Upper lobe of left lung (tissue), 6 donors: ENCODE results near the gene GSKIP. TPM values are rescaled to one million over a fixed set of nuclear protein-coding genes. Genes with fewer than 3 reads are reported as not detected.

ENCODE experiments used
- ATAC-seq, 2 donors: fragments of 200-7000 bp; cut with Tn5 transposase; one replicate each; pipeline ENCODE4 v1.9.1; 2022; ENCODE audit warnings: mild to moderate bottlenecking in 2 of 2, moderate library complexity in 2 of 2; ENCODE audit not compliant: low FRiP score in 2 of 2
- DNase-seq, 2 donors: peaks; one replicate each; pipeline ENCODE4 v3.0.0-alpha.2; 2019 to 2020
- H3K27ac ChIP-seq, 4 donors: fragments of 200-600 bp; sonication (generic); one replicate each; pipeline ENCODE4 v1.5.1; 2016 to 2019
- H3K27me3 ChIP-seq, 4 donors: fragments of 200-600 bp; sonication (generic); one replicate each; pipeline ENCODE4 v1.5.1; 2017 to 2019
- H3K36me3 ChIP-seq, 4 donors: fragments of 200-600 bp; sonication (generic); one replicate each; pipeline ENCODE4 v1.5.1; 2016 to 2019
- H3K4me1 ChIP-seq, 4 donors: fragments of 200-600 bp; sonication (generic); one replicate each; pipeline ENCODE4 v1.5.1; 2018 to 2019
- H3K4me3 ChIP-seq, 4 donors: fragments of 200-600 bp; sonication (generic); one replicate each; pipeline ENCODE4 v1.5.1; 2017 to 2019; ENCODE audit warnings: mild to moderate bottlenecking in 2 of 4, moderate library complexity in 1 of 4
- H3K9me3 ChIP-seq, 4 donors: fragments of 200-600 bp; sonication (generic); one replicate each; pipeline ENCODE4 v1.5.1; 2018 to 2019
- EP300 ChIP-seq, 4 donors: sonication (generic); formaldehyde crosslinking; IDR thresholded peaks; one replicate each; pipeline ENCODE4 v1.5.1; 2017; ENCODE audit warnings: antibody characterized with exemption in 4 of 4, control low read depth in 2 of 4
- POLR2A ChIP-seq, 4 donors: fragments of 450-650 bp; IDR thresholded peaks; one replicate each; pipeline ENCODE4 v1.5.1; 2016 to 2017; ENCODE audit warnings: antibody characterized with exemption in 4 of 4, mild to moderate bottlenecking in 2 of 4
- POLR2AphosphoS5 ChIP-seq, 2 donors: sonication (generic); formaldehyde crosslinking; IDR thresholded peaks; one replicate each; pipeline ENCODE4 v1.5.1; 2017; ENCODE audit warnings: antibody characterized with exemption in 2 of 2
- WGBS, 2 donors: methylation state at CpG; one replicate each; pipeline ENCODE4 v1.1.5; 2017 to 2018; 5-methylcytosine and 5-hydroxymethylcytosine counted together
- total RNA-seq, 6 donors: library from RNA; depleted of rRNA in 4 of 6; stranded (reverse); fragments of >200 nt in 4 of 6; gene quantifications; one replicate each; pipeline versions ENCODE4 v1.1.0 to v1.2.1, GENCODE V29; 2016 to 2021
- TF ChIP-seq, protein P1 (sequence below), 6 experiments: fragments of 450-650 bp in 4 of 6; fragments of 200-600 bp in 2 of 6; sonication (generic) in 2 of 6; IDR thresholded peaks; one replicate each; pipeline ENCODE4 v1.5.1; 2016 to 2019; ENCODE audit warnings: antibody characterized with exemption in 6 of 6
- donor health status: DM: no; HTN: no; CAD: no; lungs with moderate emphysema.
- donor health status: DM: no; HTN: yes; CAD: no; lungs with severe emphysema.

The GSKIP gene, protein sequence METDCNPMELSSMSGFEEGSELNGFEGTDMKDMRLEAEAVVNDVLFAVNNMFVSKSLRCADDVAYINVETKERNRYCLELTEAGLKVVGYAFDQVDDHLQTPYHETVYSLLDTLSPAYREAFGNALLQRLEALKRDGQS
- 10 to 100 TPM in 5 of 6 donors, 1 to 10 TPM in 1; 5.4 to 19.6 (median 14.3) TPM for total RNA-seq

DNA sequence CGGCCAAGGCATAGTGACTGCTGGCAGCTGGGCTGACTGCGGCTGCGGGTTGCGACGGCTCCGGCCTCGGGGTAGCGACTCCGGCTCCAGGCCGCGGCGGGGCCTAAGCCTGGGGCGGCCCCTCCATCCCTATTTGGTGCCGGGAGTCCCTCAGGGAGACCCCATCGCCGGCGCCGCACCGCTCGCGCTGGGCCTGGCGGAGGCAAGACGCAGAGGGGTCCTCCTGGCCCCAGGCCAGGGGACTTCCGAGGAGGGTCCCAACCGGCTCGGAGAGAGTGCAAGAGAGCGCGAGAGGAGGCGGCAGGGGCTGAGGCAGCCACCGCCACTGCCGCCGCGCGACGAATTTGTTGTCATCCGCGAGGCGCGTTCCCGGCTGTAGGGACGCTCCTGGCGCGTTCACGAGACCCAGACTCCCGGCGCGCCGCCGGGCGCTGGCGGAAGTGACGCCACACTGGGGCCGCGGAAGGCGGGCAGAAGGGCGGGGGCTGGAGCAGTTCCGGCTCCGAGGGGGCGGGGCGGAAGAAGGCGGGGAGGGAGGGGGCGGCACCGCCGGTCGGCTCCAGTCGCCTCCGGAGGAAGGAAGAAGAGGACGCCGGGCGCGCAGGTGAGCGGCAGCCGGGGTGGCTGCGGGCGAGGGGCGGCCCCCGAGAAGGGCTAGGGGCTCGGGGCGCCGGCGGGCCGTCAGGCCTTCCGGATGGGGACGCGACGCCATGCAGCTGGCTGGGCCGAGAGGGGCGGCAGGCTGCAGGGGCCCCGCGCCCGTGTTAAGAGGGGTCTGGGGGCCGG lies at the start of gene GSKIP, which contains the start of gene ATG2B:
TSS of gene GSKIP (plus strand) at position 562 of the 786 bp plus-strand sequence. CDS start 18,722 bp downstream, outside the sequence.
TSS of gene ATG2B (minus strand) at position 377 of the 786 bp plus-strand sequence. CDS start at position 12, 365 bp downstream.
- peak; percentile 95 to 99 for DNase-seq
- H3K27ac ChIP-seq = peak within 1 kb of the TSS; percentile 89 to 98 (median 92)
- WGBS, 2 donors = 0% methylated on average over 34 of the region's 92 CpGs; no CpG with 5 or more reads in 1 of the 2 donors

DNA sequence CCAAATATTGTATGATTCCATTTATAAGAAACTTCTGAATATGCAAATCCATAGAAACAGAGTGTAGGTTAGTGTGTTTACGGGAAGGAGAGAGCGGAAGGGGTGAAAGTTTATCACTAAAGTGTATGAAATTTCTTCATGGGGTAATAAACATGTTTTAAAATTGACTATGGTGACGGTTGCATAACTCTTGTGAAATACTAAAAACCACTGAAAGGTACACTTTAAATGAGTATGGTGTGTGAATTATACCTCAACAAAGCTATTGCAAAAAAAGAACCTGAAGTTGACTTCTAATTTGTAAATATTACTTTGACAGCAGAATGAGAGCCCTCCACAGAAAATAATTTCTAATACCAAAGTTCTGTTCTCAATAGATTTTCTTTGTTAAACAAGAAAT lies 47.2 kb upstream of the GSKIP start:
- ATAC-seq = no peak
- Histone ChIP-seq H3K27me3 (no peaks in the 10 kb centered on the region), H3K36me3 (peaks cover 2 to 84% (median 37%) of the 10 kb centered on the region in 4 donors), H3K4me1 (no peaks in the 10 kb centered on the region), H3K4me3 (no peak overlapping the region), H3K27ac (no peak overlapping the region), H3K9me3 (no peaks in the 10 kb centered on the region)
- no peak for DNase-seq
- TF ChIP-seq, protein P1, sequence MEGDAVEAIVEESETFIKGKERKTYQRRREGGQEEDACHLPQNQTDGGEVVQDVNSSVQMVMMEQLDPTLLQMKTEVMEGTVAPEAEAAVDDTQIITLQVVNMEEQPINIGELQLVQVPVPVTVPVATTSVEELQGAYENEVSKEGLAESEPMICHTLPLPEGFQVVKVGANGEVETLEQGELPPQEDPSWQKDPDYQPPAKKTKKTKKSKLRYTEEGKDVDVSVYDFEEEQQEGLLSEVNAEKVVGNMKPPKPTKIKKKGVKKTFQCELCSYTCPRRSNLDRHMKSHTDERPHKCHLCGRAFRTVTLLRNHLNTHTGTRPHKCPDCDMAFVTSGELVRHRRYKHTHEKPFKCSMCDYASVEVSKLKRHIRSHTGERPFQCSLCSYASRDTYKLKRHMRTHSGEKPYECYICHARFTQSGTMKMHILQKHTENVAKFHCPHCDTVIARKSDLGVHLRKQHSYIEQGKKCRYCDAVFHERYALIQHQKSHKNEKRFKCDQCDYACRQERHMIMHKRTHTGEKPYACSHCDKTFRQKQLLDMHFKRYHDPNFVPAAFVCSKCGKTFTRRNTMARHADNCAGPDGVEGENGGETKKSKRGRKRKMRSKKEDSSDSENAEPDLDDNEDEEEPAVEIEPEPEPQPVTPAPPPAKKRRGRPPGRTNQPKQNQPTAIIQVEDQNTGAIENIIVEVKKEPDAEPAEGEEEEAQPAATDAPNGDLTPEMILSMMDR (IDR thresholded peaks at IDR 0.05) = no peak
- TF ChIP-seq POLR2A (IDR thresholded peaks at IDR 0.05) (no peak), POLR2AphosphoS5 (IDR thresholded peaks at IDR 0.05) (no peak), EP300 (IDR thresholded peaks at IDR 0.05) (no peak)
- WGBS, 2 donors = 89 to 94% methylated on average over 3 of the region's 3 CpGs

More for the DNA sequence above, at the start of gene GSKIP, which contains the start of gene ATG2B:
- no peaks in the 10 kb centered on the region for H3K27me3 ChIP-seq
- ATAC-seq = peak; percentile 97 to 99
- H3K4me3 ChIP-seq = peak within 1 kb of the TSS; percentile 82 to 100 (median 92)
- TF ChIP-seq, protein P1 (IDR thresholded peaks at IDR 0.05) = peak in 2 of 6 experiments; percentile 10 to 24
- TF ChIP-seq POLR2A (IDR thresholded peaks at IDR 0.05) (peak in 3 of 4 donors; percentile 49 to 79 (median 77)), EP300 (IDR thresholded peaks at IDR 0.05) (peak in 1 of 4 donors; percentile 28), POLR2AphosphoS5 (IDR thresholded peaks at IDR 0.05) (peak; percentile 82 to 83)
- H3K4me1 ChIP-seq = peaks cover 24 to 50% (median 31%) of the 10 kb centered on the region in 4 donors
- no peaks in the 10 kb centered on the region for H3K9me3 ChIP-seq
- H3K36me3 ChIP-seq = no peaks in the 10 kb centered on the region

DNA sequence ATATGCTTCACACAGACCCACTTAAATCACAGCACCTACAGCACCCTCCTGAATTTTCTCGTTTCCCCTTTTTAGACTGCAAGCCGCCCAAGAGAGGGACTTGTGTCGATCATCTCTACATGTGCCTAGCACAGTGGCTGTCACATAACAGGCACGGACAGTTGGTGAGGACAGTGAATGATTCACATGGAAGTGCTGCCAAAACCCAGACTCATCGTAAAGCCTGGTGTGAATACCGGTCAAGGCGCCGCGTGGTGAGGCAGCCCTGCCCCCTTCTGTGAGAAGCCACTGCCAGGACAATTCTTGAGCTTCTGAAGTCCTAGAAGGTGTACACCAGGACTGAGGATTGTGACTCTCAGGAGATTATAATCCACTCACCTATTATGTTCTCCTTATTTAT lies 44.5 kb upstream of the GSKIP start:
- WGBS, 2 donors = 92 to 96% methylated on average over 9 of the region's 9 CpGs
- ATAC-seq = no peak
- DNase-seq = peak in 1 of 2 donors; percentile 42
- Histone ChIP-seq H3K27me3 (no peaks in the 10 kb centered on the region), H3K9me3 (no peaks in the 10 kb centered on the region), H3K27ac (no peak overlapping the region), H3K36me3 (peaks cover 0 to 80% (median 37%) of the 10 kb centered on the region in 4 donors), H3K4me1 (no peaks in the 10 kb centered on the region), H3K4me3 (no peak overlapping the region)
- TF ChIP-seq POLR2A (IDR thresholded peaks at IDR 0.05) = no peak
- no peak for TF ChIP-seq EP300 (IDR thresholded peaks at IDR 0.05)
- no peak for TF ChIP-seq POLR2AphosphoS5 (IDR thresholded peaks at IDR 0.05)
- TF ChIP-seq, protein P1 (IDR thresholded peaks at IDR 0.05) = no peak

DNA sequence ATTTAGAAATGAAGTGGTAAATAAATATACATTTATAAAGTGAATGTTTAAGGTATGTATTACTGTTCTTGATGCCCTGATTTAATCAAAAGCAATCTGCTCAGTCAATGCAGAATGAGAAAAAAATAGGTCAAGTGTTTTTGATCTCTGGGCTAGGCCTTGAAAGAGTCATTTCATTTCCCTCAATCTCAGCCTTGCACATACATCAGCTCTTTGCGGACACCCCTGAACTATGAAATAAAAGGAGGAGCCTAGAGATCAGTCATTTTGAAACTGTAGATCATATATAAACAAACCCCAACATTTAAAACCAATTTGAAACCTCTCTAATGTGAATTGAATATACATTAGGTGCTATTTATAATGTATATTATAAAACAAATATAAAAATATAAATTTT lies 42.7 kb upstream of the GSKIP start:
- 67 to 100% methylated on average over 1 of the region's 1 CpG for WGBS, 2 donors
- DNase-seq (no peak), ATAC-seq (no peak)
- Histone ChIP-seq H3K27ac (no peak overlapping the region), H3K27me3 (no peaks in the 10 kb centered on the region), H3K9me3 (no peaks in the 10 kb centered on the region), H3K36me3 (peaks cover 3 to 82% (median 30%) of the 10 kb centered on the region in 4 donors), H3K4me1 (no peaks in the 10 kb centered on the region), H3K4me3 (no peak overlapping the region)
- TF ChIP-seq EP300 (IDR thresholded peaks at IDR 0.05) = no peak
- TF ChIP-seq POLR2A (IDR thresholded peaks at IDR 0.05) = no peak
- TF ChIP-seq, protein P1 (IDR thresholded peaks at IDR 0.05) = no peak
- TF ChIP-seq POLR2AphosphoS5 (IDR thresholded peaks at IDR 0.05) = no peak
